Naive thymus-derived CD4-positive, alpha-beta T cell (primary cell): ENCODE data around the gene SLIT3. TPM values are rescaled to one million over a fixed set of nuclear protein-coding genes. Genes with fewer than 3 reads are reported as not detected.

Source experiments
- ATAC-seq: fragments of 150-1000 bp; cut with Tn5 transposase; 2 replicates; pipeline ENCODE4 v1.10.0; 2021; ENCODE audit warnings: mild to moderate bottlenecking, moderate library complexity
- CTCF ChIA-PET: fragments of 350-600 bp; sonication (Branson Sonifier 250); formaldehyde crosslinking; loops from one replicate; lab custom pipeline; 2021; ENCODE audit warnings: antibody characterized with exemption; lab: Charles Lee
- POLR2A ChIA-PET: fragments of 350-600 bp; sonication (Branson Sonifier 250); formaldehyde crosslinking; loops from one replicate; lab custom pipeline; 2021; ENCODE audit warnings: antibody characterized with exemption, inconsistent platforms; lab: Charles Lee
- DNase-seq, 9 donors: peaks; one replicate each; pipeline versions ENCODE4 v3.0.0 to v3.0.0-alpha.2; 2020 to 2022; ENCODE audit warnings: mixed read lengths in 1 of 9
- H3K27ac ChIP-seq: one replicate; pipeline ENCODE4 v1.7.0; 2013; ENCODE audit warnings: mild to moderate bottlenecking, low read depth, low read length, moderate library complexity
- H3K27me3 ChIP-seq, 2 donors: one replicate each; pipeline ENCODE4 v1.7.0; 2013; ENCODE audit warnings: low read length in 2 of 2, mild to moderate bottlenecking in 2 of 2, moderate library complexity in 2 of 2; ENCODE audit not compliant: control insufficient read depth in 2 of 2, insufficient read depth in 2 of 2
- H3K36me3 ChIP-seq, 3 experiments: 1 replicate in 2 of 3; 2 replicates in 1 of 3; pipeline ENCODE4 v1.7.0; 2013; ENCODE audit warnings: low read length in 3 of 3, mild to moderate bottlenecking in 3 of 3, moderate library complexity in 1 of 3; ENCODE audit not compliant: insufficient read depth in 3 of 3, control insufficient read depth in 2 of 3
- H3K4me1 ChIP-seq, 2 donors: one replicate each; pipeline ENCODE4 v1.7.0; 2013; ENCODE audit warnings: low read length in 2 of 2, mild to moderate bottlenecking in 2 of 2, moderate library complexity in 1 of 2; ENCODE audit not compliant: control insufficient read depth in 2 of 2, insufficient read depth in 2 of 2
- H3K4me3 ChIP-seq: 2 replicates; pipeline ENCODE4 v1.7.0; 2013; ENCODE audit warnings: mild to moderate bottlenecking, low read length
- H3K9me3 ChIP-seq, 3 experiments: 1 replicate in 2 of 3; 2 replicates in 1 of 3; pipeline ENCODE4 v1.7.0; 2013; ENCODE audit warnings: low read length in 3 of 3; ENCODE audit not compliant: control insufficient read depth in 2 of 3
- H3K27ac Mint-ChIP-seq, 9 donors: one replicate each; pipeline ENCODE4 v1.8.0; 2020 to 2022; ENCODE audit warnings: mixed read lengths in 9 of 9, mild to moderate bottlenecking in 8 of 9, moderate library complexity in 5 of 9, inconsistent platforms in 2 of 9
- H3K27me3 Mint-ChIP-seq, 5 donors: one replicate each; pipeline ENCODE4 v1.8.0; 2021 to 2022; ENCODE audit warnings: mixed read lengths in 5 of 5, mild to moderate bottlenecking in 1 of 5
- H3K36me3 Mint-ChIP-seq, 5 donors: one replicate each; pipeline ENCODE4 v1.8.0; 2020 to 2022; ENCODE audit warnings: mixed read lengths in 5 of 5, mild to moderate bottlenecking in 3 of 5, inconsistent platforms in 1 of 5
- H3K4me1 Mint-ChIP-seq, 7 donors: one replicate each; pipeline ENCODE4 v1.8.0; 2020 to 2022; ENCODE audit warnings: mixed read lengths in 7 of 7, mild to moderate bottlenecking in 3 of 7, inconsistent platforms in 1 of 7
- H3K4me3 Mint-ChIP-seq, 10 donors: one replicate each; pipeline ENCODE4 v1.8.0; 2020 to 2022; ENCODE audit warnings: mild to moderate bottlenecking in 10 of 10, mixed read lengths in 10 of 10, moderate library complexity in 6 of 10, inconsistent platforms in 2 of 10
- H3K9me3 Mint-ChIP-seq, 11 donors: one replicate each; pipeline ENCODE4 v1.8.0; 2020 to 2022; ENCODE audit warnings: mixed read lengths in 11 of 11, mild to moderate bottlenecking in 4 of 11, inconsistent platforms in 1 of 11, moderate library complexity in 1 of 11
- intact Hi-C, 2 donors: fragments of 100-400 bp; cut with micrococcal nuclease; formaldehyde crosslinking; loops; one replicate each; pipeline ENCODE4 v1.15.1; 2023
- polyA plus RNA-seq, 2 donors: library from polyadenylated mRNA; unstranded; fragments of 300-500 nt; fragmentation: Illumina TruSeq; gene quantifications; one replicate each; pipeline ENCODE4 v1.2.3, GENCODE V29; 2021
- total RNA-seq, 6 experiments: library from RNA in 5 of 6; stranded (reverse) in 5 of 6; gene quantifications; 1 replicate in 5 of 6; 2 replicates in 1 of 6; pipeline ENCODE4 v1.2.3 and lab custom pipeline; 2021 to 2026

SLIT3 gene
- total and polyA plus RNA-seq, 7 experiments from 2014 or later: 0.34 TPM; not detected in 6

DNA sequence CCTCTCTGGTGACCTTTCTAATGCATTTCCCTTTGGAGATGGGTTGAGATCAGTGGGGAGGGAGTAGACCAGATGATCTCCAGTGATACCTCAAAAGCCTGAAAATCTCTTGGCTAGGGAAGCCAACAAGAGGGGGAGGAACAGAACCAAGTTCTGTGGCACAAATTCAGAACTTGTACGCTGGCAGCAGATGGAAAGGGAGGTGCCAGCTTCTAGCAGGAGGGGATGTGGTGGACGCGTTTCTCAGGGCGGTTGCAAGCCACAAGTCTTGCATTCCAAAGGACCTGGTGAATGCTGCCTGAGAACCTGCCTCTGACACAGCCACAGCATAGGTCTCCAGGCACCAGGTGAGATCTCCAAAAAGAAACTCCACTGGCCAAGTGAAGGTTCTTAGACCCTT is 13.4 kb downstream of the SLIT3 start:
- Histone ChIP-seq H3K36me3 (no peaks in the 10 kb centered on the region), H3K4me3 (no peak overlapping the region), H3K9me3 (peaks cover 0 to 11% (median 0%) of the 10 kb centered on the region in 3 experiments), H3K4me1 (no peaks in the 10 kb centered on the region), H3K27ac (no peak overlapping the region), H3K27me3 (no peaks in the 10 kb centered on the region)
- DNase-seq: no peak
- H3K4me1 Mint-ChIP-seq: no peaks in the 10 kb centered on the region
- POLR2A ChIA-PET: no interaction called here
- H3K27ac Mint-ChIP-seq: no peak overlapping the region
- CTCF ChIA-PET: no interaction called here
- intact Hi-C loops: no loop called here
- H3K36me3 Mint-ChIP-seq: no peaks in the 10 kb centered on the region
- no peak for ATAC-seq
- H3K4me3 Mint-ChIP-seq: no peak overlapping the region
- peaks cover 0 to 35% (median 4%) of the 10 kb centered on the region in 5 donors for H3K27me3 Mint-ChIP-seq
- H3K9me3 Mint-ChIP-seq: peaks cover 0 to 14% (median 3%) of the 10 kb centered on the region in 11 donors

DNA sequence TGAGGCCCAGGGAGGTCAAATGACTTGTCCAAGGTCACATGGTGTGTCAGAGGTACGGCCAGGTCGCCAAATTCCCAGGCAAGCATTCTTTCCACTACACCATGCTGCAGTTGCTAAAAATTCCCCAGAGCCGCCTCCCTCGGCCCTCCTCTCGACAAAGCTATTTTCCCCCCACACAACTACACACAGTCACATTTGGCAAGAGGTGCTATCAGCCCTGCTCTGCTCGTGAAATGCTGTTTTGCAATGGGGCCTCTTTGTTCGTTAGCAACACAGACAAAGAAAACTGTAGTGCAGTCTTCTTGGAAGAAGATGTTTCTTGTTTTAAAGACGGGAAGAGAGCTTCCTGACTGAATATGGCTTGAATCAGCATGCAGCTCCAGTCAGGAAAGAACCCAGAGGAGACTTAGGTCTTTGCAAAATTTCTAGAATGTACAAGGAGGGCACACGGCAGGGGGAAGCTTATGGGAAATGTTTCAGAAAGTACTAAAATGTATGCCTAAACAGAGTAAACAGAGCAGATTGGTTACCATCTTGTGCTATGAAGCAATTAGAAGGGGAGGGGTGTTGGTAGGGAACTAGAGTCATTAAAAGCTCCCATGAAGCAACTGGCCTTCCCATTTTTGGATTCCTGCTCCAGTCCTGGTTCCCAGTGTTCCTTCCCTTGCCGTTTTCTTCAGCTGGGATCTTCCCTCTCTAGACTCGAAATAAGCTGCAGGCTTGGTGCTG is 14.2 kb downstream of the SLIT3 start:
- Histone ChIP-seq H3K4me1 (no peaks in the 10 kb centered on the region), H3K9me3 (peaks cover 0 to 11% (median 0%) of the 10 kb centered on the region in 3 experiments), H3K4me3 (no peak overlapping the region), H3K36me3 (no peaks in the 10 kb centered on the region), H3K27ac (no peak overlapping the region), H3K27me3 (no peaks in the 10 kb centered on the region)
- DNase-seq: no peak
- Mint-ChIP-seq H3K4me3 (no peak overlapping the region), H3K36me3 (no peaks in the 10 kb centered on the region), H3K27ac (no peak overlapping the region), H3K4me1 (no peaks in the 10 kb centered on the region), H3K27me3 (peaks cover 0 to 30% (median 4%) of the 10 kb centered on the region in 5 donors), H3K9me3 (peaks cover 0 to 13% (median 2%) of the 10 kb centered on the region in 11 donors)
- no peak for ATAC-seq
- intact Hi-C loops: no loop called here
- CTCF ChIA-PET: no interaction called here
- POLR2A ChIA-PET: interaction anchor here (0.7 kb wide), 1 partner anchor 1254 kb away, joined by 3 read pairs; no protein-coding TSS in a partner anchor

DNA sequence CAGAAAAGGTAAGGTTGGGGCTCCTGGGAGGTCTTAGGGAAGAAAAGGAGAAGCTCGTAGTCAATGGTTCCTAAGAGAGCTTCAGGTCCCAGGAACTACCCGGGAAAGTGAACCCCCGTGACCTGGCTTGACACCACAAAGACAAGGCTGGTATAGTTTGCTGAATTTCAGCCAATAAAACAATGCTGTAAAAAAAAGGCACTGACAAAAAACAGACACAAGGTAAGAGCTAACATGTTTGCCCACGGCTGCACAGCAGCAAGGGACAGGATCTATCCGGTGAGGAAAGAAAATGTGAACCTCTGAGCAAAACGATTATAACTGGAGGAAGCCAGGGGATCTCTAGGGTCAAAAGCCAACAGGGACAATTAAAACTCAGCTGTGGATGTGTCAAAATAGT is 17.1 kb downstream of the SLIT3 start:
- H3K27me3 ChIP-seq: no peaks in the 10 kb centered on the region
- H3K4me1 ChIP-seq: no peaks in the 10 kb centered on the region
- ChIA-PET POLR2A (no interaction called here), CTCF (no interaction called here)
- Mint-ChIP-seq H3K4me1 (no peaks in the 10 kb centered on the region), H3K27ac (no peak overlapping the region), H3K4me3 (no peak overlapping the region), H3K9me3 (peaks cover 0 to 13% (median 3%) of the 10 kb centered on the region in 11 donors), H3K36me3 (no peaks in the 10 kb centered on the region), H3K27me3 (peaks cover 0 to 14% (median 4%) of the 10 kb centered on the region in 5 donors)
- H3K36me3 ChIP-seq: no peaks in the 10 kb centered on the region
- H3K27ac ChIP-seq: no peak overlapping the region
- ATAC-seq: no peak
- H3K9me3 ChIP-seq: peaks cover 0 to 11% (median 0%) of the 10 kb centered on the region in 3 experiments
- intact Hi-C loops: no loop called here
- no peak overlapping the region for H3K4me3 ChIP-seq
- DNase-seq: no peak

DNA sequence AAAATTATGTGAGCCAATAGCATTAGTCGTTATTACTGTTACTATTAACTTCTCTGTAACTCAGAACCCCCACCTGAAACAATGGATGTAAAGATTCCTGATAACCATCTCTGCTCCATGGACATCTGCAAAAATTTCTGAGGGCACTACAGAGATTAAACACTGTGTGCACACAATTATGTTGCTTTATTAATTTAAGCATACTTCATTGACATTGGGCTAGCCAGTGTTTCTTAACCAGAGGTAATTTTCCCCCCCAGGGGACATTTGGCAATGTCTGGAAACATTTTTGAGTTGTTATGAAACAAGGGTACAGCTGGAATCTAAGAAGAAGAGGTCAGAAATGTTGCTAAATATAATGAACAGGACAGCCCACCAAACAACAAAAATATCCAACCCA is 19.3 kb downstream of the SLIT3 start:
- POLR2A ChIA-PET: no interaction called here
- H3K4me1 Mint-ChIP-seq: no peaks in the 10 kb centered on the region
- DNase-seq (no peak), ATAC-seq (no peak)
- Histone ChIP-seq H3K9me3 (peaks cover 0 to 11% (median 0%) of the 10 kb centered on the region in 3 experiments), H3K27ac (no peak overlapping the region), H3K36me3 (no peaks in the 10 kb centered on the region), H3K27me3 (no peaks in the 10 kb centered on the region), H3K4me1 (no peaks in the 10 kb centered on the region), H3K4me3 (no peak overlapping the region)
- CTCF ChIA-PET: no interaction called here
- peaks cover 0 to 13% (median 3%) of the 10 kb centered on the region in 11 donors for H3K9me3 Mint-ChIP-seq
- H3K27ac Mint-ChIP-seq: no peak overlapping the region
- intact Hi-C loops: no loop called here
- no peak overlapping the region for H3K4me3 Mint-ChIP-seq
- no peaks in the 10 kb centered on the region for H3K36me3 Mint-ChIP-seq
- H3K27me3 Mint-ChIP-seq: peaks cover 0 to 5% (median 0%) of the 10 kb centered on the region in 5 donors

DNA sequence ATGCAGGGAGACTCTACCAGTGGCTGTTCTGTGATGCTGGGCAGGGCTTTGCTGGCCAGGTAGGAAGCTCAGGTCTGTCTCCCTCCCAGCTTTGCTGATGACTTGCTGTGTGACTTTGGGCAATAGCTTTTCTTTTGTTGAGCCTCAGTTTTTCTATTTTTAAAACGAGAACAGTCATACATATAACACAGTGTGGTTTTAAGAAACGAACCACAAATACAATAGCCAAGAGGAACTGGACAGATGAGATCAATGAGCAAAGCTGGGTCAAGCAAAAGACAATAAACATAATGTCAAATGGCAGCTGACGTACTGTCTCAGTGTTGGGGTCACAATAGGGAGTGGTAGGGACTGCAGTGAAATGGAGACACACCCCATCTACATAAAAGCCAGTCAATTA is 20.2 kb downstream of the SLIT3 start:
- peaks cover 0 to 8% (median 1%) of the 10 kb centered on the region in 11 donors for H3K9me3 Mint-ChIP-seq
- intact Hi-C loops: no loop called here
- H3K27ac Mint-ChIP-seq: no peak overlapping the region
- no peak overlapping the region for H3K4me3 Mint-ChIP-seq
- Histone ChIP-seq H3K9me3 (peaks cover 0 to 5% (median 0%) of the 10 kb centered on the region in 3 experiments), H3K36me3 (no peaks in the 10 kb centered on the region), H3K4me1 (no peaks in the 10 kb centered on the region), H3K27me3 (no peaks in the 10 kb centered on the region), H3K27ac (no peak overlapping the region), H3K4me3 (no peak overlapping the region)
- ATAC-seq (no peak), DNase-seq (no peak)
- CTCF ChIA-PET: no interaction called here
- H3K27me3 Mint-ChIP-seq: peaks cover 0 to 5% (median 0%) of the 10 kb centered on the region in 5 donors
- no peaks in the 10 kb centered on the region for H3K36me3 Mint-ChIP-seq
- H3K4me1 Mint-ChIP-seq: no peaks in the 10 kb centered on the region
- POLR2A ChIA-PET: no interaction called here

DNA sequence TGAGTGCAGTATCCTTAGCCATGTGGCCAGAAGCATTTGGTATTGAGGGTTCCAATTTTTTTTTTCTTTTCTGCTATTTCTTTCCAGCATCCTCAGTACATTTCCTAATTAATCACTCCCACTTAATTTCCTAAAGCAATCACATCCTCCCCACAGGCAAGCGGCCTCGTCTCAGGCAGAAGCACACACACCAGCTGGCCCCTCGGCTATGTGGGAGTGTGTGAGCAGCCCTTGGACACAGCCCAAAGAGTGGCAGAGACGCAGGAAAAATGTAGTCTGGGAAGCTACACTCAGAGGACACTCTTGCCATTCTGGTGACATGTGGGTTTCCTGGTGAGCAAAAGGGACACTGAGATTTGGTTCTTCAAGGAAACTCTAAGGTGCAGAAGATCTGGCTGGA is 20.7 kb downstream of the SLIT3 start:
- H3K36me3 ChIP-seq: no peaks in the 10 kb centered on the region
- peaks cover 0 to 5% (median 0%) of the 10 kb centered on the region in 5 donors for H3K27me3 Mint-ChIP-seq
- H3K9me3 Mint-ChIP-seq: peaks cover 0 to 7% (median 1%) of the 10 kb centered on the region in 11 donors
- no peak for ATAC-seq
- H3K36me3 Mint-ChIP-seq: no peaks in the 10 kb centered on the region
- H3K27ac ChIP-seq: no peak overlapping the region
- intact Hi-C loops: no loop called here
- ChIA-PET POLR2A (no interaction called here), CTCF (no interaction called here)
- H3K9me3 ChIP-seq: peaks cover 0 to under 1% (median 0%) of the 10 kb centered on the region in 3 experiments
- no peak for DNase-seq
- no peak overlapping the region for H3K4me3 ChIP-seq
- H3K4me1 Mint-ChIP-seq: no peaks in the 10 kb centered on the region
- H3K4me3 Mint-ChIP-seq: no peak overlapping the region
- H3K4me1 ChIP-seq: no peaks in the 10 kb centered on the region
- no peak overlapping the region for H3K27ac Mint-ChIP-seq
- no peaks in the 10 kb centered on the region for H3K27me3 ChIP-seq

DNA sequence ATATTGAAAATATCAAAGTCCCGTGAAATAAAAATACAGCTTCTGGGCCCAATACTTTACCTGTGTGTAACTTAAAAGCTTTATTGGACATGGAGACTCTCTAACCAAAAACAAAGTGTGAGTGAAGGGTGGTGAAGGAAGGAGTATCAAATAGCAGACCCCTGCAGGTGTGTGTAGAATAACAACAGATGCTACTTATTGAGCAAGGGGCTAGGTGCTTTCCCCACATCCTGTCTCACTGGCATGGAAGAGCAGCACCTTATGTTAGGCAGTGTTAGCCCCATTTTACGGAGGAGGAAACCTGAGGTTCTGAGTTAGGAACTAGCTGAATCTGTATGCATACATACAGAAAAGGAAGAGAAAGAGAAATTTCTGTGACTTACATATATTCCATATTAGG is 21.8 kb downstream of the SLIT3 start:
- peaks cover 0 to 5% (median 0%) of the 10 kb centered on the region in 5 donors for H3K27me3 Mint-ChIP-seq
- Histone ChIP-seq H3K36me3 (no peaks in the 10 kb centered on the region), H3K4me1 (no peaks in the 10 kb centered on the region), H3K9me3 (no peaks in the 10 kb centered on the region), H3K27me3 (no peaks in the 10 kb centered on the region), H3K27ac (no peak overlapping the region), H3K4me3 (no peak overlapping the region)
- H3K4me3 Mint-ChIP-seq: no peak overlapping the region
- ChIA-PET CTCF (no interaction called here), POLR2A (no interaction called here)
- DNase-seq: no peak
- H3K36me3 Mint-ChIP-seq: no peaks in the 10 kb centered on the region
- no peak for ATAC-seq
- peaks cover 0 to 3% (median 0%) of the 10 kb centered on the region in 11 donors for H3K9me3 Mint-ChIP-seq
- intact Hi-C loops: no loop called here
- H3K27ac Mint-ChIP-seq: no peak overlapping the region
- H3K4me1 Mint-ChIP-seq: no peaks in the 10 kb centered on the region
